Astrocyte of the cerebellum (primary cell): ENCODE measurements around the gene SIRT2.
"Not testable (repeated sequence)": the region's sequence is repeated elsewhere in the genome, so short reads cannot be mapped to it uniquely, and the experiment has no call there.

Source experiments
- DNase-seq: peaks from one replicate; pipeline ENCODE4 v3.0.0-alpha.2; 2011; ENCODE audit warnings: low read depth
- H3K4me3 ChIP-seq: 2 replicates; pipeline ENCODE4 v1.5.1; 2011; ENCODE audit warnings: mild to moderate bottlenecking, low read depth, low read length, moderate library complexity
- CTCF ChIP-seq: IDR thresholded peaks from 2 replicates; pipeline ENCODE4 v1.5.1; 2012; ENCODE audit warnings: low read length, low read depth, moderate library complexity, mild to moderate bottlenecking; ENCODE audit errors: missing control alignments
- in situ Hi-C: cut with HindIII; loops from 2 replicates; pipeline ENCODE4 v1.10.0; 2017; ENCODE audit warnings: low sequenced_read_pairs

SIRT2 gene

GRCh38 chr19:38867171-38867780 is 32.1 kb downstream of the SIRT2 start:
- H3K4me3 ChIP-seq: no peak overlapping the region
- no peak for DNase-seq
- TF ChIP-seq CTCF: no peak
- in situ Hi-C loops: no loop called here

GRCh38 chr19:38862321-38863059 is 36.9 kb downstream of the SIRT2 start:
- in situ Hi-C loops: no loop called here
- H3K4me3 ChIP-seq: no peak overlapping the region
- no peak for TF ChIP-seq CTCF
- DNase-seq: no peak

DNA sequence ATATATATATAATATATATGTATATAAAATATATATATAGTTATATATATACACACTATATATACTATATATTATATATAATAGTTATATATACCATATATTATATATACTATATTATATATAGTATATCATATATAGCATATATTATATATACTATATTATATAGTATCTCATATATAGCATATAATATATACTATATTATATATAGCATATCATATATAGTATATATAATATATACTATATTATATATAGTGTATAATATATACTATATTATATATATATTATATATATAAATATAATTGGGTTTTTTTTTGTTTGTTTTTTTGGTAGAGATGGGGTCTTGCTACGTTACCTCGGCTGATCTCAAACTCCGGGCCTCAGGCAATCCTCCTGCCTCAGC is 38.0 kb downstream of the SIRT2 start:
- DNase-seq: no peak
- H3K4me3 ChIP-seq: no peak overlapping the region
- TF ChIP-seq CTCF: no peak
- in situ Hi-C loops: no loop called here

DNA sequence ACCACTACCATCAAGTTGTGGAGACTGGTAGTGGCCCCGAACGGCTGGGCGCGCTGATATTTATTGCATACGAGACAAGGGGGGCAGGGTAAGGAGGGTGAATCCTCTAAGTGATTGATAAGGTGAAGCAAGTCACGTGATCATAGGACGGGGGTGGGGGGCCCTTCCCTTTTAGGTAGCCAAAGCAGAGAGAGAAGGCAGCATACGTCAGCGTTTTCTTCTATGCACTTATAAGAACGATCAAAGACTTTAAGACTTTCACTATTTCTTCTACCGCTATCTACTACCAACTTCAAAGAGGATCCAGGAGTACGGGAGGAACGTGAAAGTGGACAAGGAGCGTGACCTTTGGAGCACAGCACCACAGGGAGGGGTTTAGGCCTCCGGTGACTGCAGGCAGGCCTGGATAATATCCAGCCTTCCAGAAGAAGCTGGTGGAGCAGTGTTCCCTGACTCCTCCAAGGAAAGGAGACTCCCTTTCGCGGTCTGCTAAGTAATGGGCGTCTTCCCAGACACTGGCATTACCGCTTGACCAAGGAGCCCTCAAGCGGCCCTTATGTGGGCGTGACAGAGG is 39.7 kb downstream of the SIRT2 start:
- in situ Hi-C loops, DNase-seq, H3K4me3 ChIP-seq: not testable (repeated sequence)

GRCh38 chr19:38856813-38857212 is 42.6 kb downstream of the SIRT2 start:
- in situ Hi-C loops: no loop called here
- no peak for TF ChIP-seq CTCF
- no peak overlapping the region for H3K4me3 ChIP-seq
- no peak for DNase-seq

DNA sequence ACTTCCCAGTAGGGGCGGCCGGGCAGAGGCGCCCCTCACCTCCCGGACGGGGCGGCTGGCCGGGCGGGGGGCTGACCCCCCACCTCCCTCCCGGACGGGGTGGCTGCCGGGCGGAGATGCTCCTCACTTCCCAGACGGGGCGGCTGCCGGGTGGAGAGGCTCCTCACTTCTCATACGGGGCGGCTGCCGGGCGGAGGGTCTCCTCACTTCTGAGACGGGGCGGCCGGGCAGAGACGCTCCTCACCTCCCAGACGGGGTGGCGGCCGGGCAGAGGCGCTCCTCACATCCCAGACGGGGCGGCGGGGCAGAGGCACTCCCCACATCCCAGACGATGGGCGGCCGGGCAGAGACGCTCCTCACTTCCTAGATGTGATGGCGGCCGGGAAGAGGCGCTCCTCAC is 43.7 kb downstream of the SIRT2 start:
- DNase-seq, in situ Hi-C loops, H3K4me3 ChIP-seq: not testable (repeated sequence)

- DNase-seq, in situ Hi-C loops, H3K4me3 ChIP-seq: not testable (repeated sequence)
Measured at GRCh38 chr19:38854961-38855360, 44.5 kb downstream of the SIRT2 start.

GRCh38 chr19:38853214-38853613 is 46.2 kb downstream of the SIRT2 start:
- in situ Hi-C loops: no loop called here
- H3K4me3 ChIP-seq: peak overlapping the region; percentile 79

More at GRCh38 chr19:38853214-38853613, 46.2 kb downstream of the SIRT2 start:
- no peak for DNase-seq
- no peak for TF ChIP-seq CTCF
